SU-DHL-6 (cell line): ENCODE results near the gene FARS2.

Source experiments
- H2AFZ ChIP-seq: fragments of 200-600 bp; sonication (generic); 2 replicates; pipeline ENCODE4 v1.6.1; 2014; ENCODE audit warnings: low read depth, mild to moderate bottlenecking, moderate library complexity, mixed read lengths, antibody characterized with exemption, low read length; ENCODE audit not compliant: severe bottlenecking
- H3F3A ChIP-seq: fragments of 200-600 bp; shearing (Covaris generic); 2 replicates; pipeline ENCODE4 v1.6.0; 2016; ENCODE audit warnings: antibody characterized with exemption, mild to moderate bottlenecking; ENCODE audit not compliant: insufficient read depth
- H3K27ac ChIP-seq: fragments of 200-600 bp; sonication (generic); 2 replicates; pipeline ENCODE4 v1.5.1; 2016; ENCODE audit warnings: low read depth, mild to moderate bottlenecking, low read length, moderate library complexity, mixed read lengths
- H3K27me3 ChIP-seq: fragments of 200-600 bp; sonication (generic), shearing (Covaris generic); 2 replicates; pipeline ENCODE4 v1.6.0; 2014; ENCODE audit warnings: mild to moderate bottlenecking, low read length
- H3K36me3 ChIP-seq: fragments of 200-600 bp; sonication (generic); 2 replicates; pipeline ENCODE4 v1.6.1; 2014; ENCODE audit warnings: mild to moderate bottlenecking, low read length, mixed read lengths
- H3K4me2 ChIP-seq: fragments of 300-600, 200-600 bp; shearing (Covaris generic), sonication (generic); 2 replicates; pipeline ENCODE4 v1.6.0; 2014; ENCODE audit warnings: low read length, low read depth, mild to moderate bottlenecking; ENCODE audit not compliant: poor library complexity, severe bottlenecking
- H3K4me3 ChIP-seq: fragments of 200-600 bp; sonication (generic); 2 replicates; pipeline ENCODE4 v1.5.1; 2014; ENCODE audit warnings: antibody characterized with exemption, low read length, mild to moderate bottlenecking, mixed read lengths; ENCODE audit not compliant: insufficient read depth, poor library complexity, severe bottlenecking
- H3K79me2 ChIP-seq: fragments of 200-600 bp; sonication (generic); 2 replicates; pipeline ENCODE4 v1.6.1; 2014; ENCODE audit warnings: mild to moderate bottlenecking, low read length, moderate library complexity; ENCODE audit not compliant: insufficient read depth
- H3K9ac ChIP-seq: fragments of 200-600 bp; sonication (generic); 2 replicates; pipeline ENCODE4 v1.7.0; 2014; ENCODE audit warnings: mild to moderate bottlenecking, low read length
- H3K9me2 ChIP-seq: fragments of 200-600 bp; sonication (generic); replicated peaks from 2 replicates; pipeline ENCODE4 v1.6.1; 2014; ENCODE audit warnings: low read length; ENCODE audit not compliant: insufficient read depth
- H3K9me3 ChIP-seq: fragments of 200-600 bp; sonication (generic); 2 replicates; pipeline ENCODE4 v1.6.1; 2014; ENCODE audit warnings: low read length, mixed read lengths; ENCODE audit not compliant: insufficient read depth
- H4K20me1 ChIP-seq: fragments of 200-600 bp; sonication (generic); 2 replicates; pipeline ENCODE4 v1.6.1; 2014; ENCODE audit warnings: low read depth, mild to moderate bottlenecking, antibody characterized with exemption, low read length, moderate library complexity, mixed read lengths
- CTCF ChIP-seq: fragments of 200-600 bp; sonication (generic); IDR thresholded peaks from one replicate; pipeline ENCODE4 v1.5.1; 2017; ENCODE audit warnings: antibody characterized with exemption, mild to moderate bottlenecking, low read length, moderate library complexity; ENCODE audit not compliant: insufficient read depth, poor library complexity, severe bottlenecking
- EZH2phosphoT487 ChIP-seq: fragments of 200-600 bp; sonication (generic), shearing (Covaris generic); conservative IDR thresholded peaks from 2 replicates; pipeline ENCODE4 v1.6.1; 2018; ENCODE audit warnings: mild to moderate bottlenecking, antibody characterized with exemption, low read length, moderate library complexity, mixed read lengths

FARS2 gene

GRCh38 chr6:5238336-5238735 lies 23.0 kb upstream of the FARS2 start:
- H3K36me3 ChIP-seq, result no peaks in the 10 kb centered on the region
- H3K9me3 ChIP-seq, result no peaks in the 10 kb centered on the region
- no peaks in the 10 kb centered on the region for H3K27me3 ChIP-seq
- H3K9ac ChIP-seq, result no peak overlapping the region
- no peak overlapping the region for H3K4me3 ChIP-seq
- TF ChIP-seq CTCF, result no peak
- no peak for TF ChIP-seq EZH2phosphoT487
- H3K27ac ChIP-seq, result no peak overlapping the region
- no peaks in the 10 kb centered on the region for H3F3A ChIP-seq
- no peak overlapping the region for H3K4me2 ChIP-seq
- no peaks in the 10 kb centered on the region for H3K9me2 ChIP-seq
- H2AFZ ChIP-seq, result no peak overlapping the region
- no peaks in the 10 kb centered on the region for H4K20me1 ChIP-seq
- H3K79me2 ChIP-seq, result peaks cover 12% of the 10 kb centered on the region

GRCh38 chr6:5241252-5241651 lies 20.1 kb upstream of the FARS2 start:
- no peak overlapping the region for H3K4me3 ChIP-seq
- no peak overlapping the region for H2AFZ ChIP-seq
- no peaks in the 10 kb centered on the region for H3F3A ChIP-seq
- no peak overlapping the region for H3K27ac ChIP-seq
- no peak overlapping the region for H3K9ac ChIP-seq
- H3K36me3 ChIP-seq, result no peaks in the 10 kb centered on the region
- peaks cover 35% of the 10 kb centered on the region for H3K79me2 ChIP-seq
- no peaks in the 10 kb centered on the region for H4K20me1 ChIP-seq
- no peaks in the 10 kb centered on the region for H3K9me3 ChIP-seq
- no peaks in the 10 kb centered on the region for H3K9me2 ChIP-seq
- TF ChIP-seq EZH2phosphoT487, result no peak
- no peak for TF ChIP-seq CTCF
- no peaks in the 10 kb centered on the region for H3K27me3 ChIP-seq
- no peak overlapping the region for H3K4me2 ChIP-seq

GRCh38 chr6:5243069-5243468 lies 18.2 kb upstream of the FARS2 start:
- Histone ChIP-seq H3K9me2 (no peaks in the 10 kb centered on the region), H3K4me3 (no peak overlapping the region), H4K20me1 (no peaks in the 10 kb centered on the region), H3K79me2 (peaks cover 50% of the 10 kb centered on the region), H3K27ac (no peak overlapping the region), H3F3A (no peaks in the 10 kb centered on the region), H2AFZ (no peak overlapping the region), H3K9me3 (no peaks in the 10 kb centered on the region), H3K4me2 (no peak overlapping the region), H3K27me3 (no peaks in the 10 kb centered on the region), H3K9ac (no peak overlapping the region), H3K36me3 (no peaks in the 10 kb centered on the region)
- TF ChIP-seq EZH2phosphoT487 (no peak), CTCF (no peak)
